Stimulated activated naive CD8-positive, alpha-beta T cell treated with anti-CD3 and anti-CD28 coated beads, Interleukin-15, Interleukin-2, amounts not matched to agents 100 ng/mL and 50 ng/mL, for 24 hours (primary cell): ENCODE data around the gene CLRN1.

Source experiments
- H3K27ac Mint-ChIP-seq: one replicate; pipeline ENCODE4 v1.8.0; 2021; ENCODE audit warnings: mild to moderate bottlenecking, mixed read lengths
- H3K27me3 Mint-ChIP-seq: one replicate; pipeline ENCODE4 v1.8.0; 2021; ENCODE audit warnings: mixed read lengths
- H3K36me3 Mint-ChIP-seq: one replicate; pipeline ENCODE4 v1.8.0; 2021; ENCODE audit warnings: low read depth, mixed read lengths
- H3K4me1 Mint-ChIP-seq: one replicate; pipeline ENCODE4 v1.8.0; 2021; ENCODE audit warnings: low read depth, mixed read lengths
- H3K4me3 Mint-ChIP-seq: one replicate; pipeline ENCODE4 v1.8.0; 2021; ENCODE audit warnings: mild to moderate bottlenecking, mixed read lengths
- H3K9me3 Mint-ChIP-seq: one replicate; pipeline ENCODE4 v1.8.0; 2021; ENCODE audit warnings: mixed read lengths

The CLRN1 gene

GRCh38 chr3:150958683-150959082, 13.8 kb downstream of the CLRN1 start:
- Mint-ChIP-seq H3K27me3 (peaks cover 31% of the 10 kb centered on the region), H3K27ac (no peak overlapping the region), H3K36me3 (no peaks in the 10 kb centered on the region), H3K4me3 (no peak overlapping the region), H3K9me3 (no peaks in the 10 kb centered on the region), H3K4me1 (no peaks in the 10 kb centered on the region)

GRCh38 chr3:150956376-150956775, 16.2 kb downstream of the CLRN1 start:
- Mint-ChIP-seq H3K4me1 (no peaks in the 10 kb centered on the region), H3K9me3 (no peaks in the 10 kb centered on the region), H3K4me3 (no peak overlapping the region), H3K27ac (no peak overlapping the region), H3K36me3 (no peaks in the 10 kb centered on the region), H3K27me3 (peaks cover 27% of the 10 kb centered on the region)

- H3K27ac Mint-ChIP-seq, result no peak overlapping the region
- no peak overlapping the region for H3K4me3 Mint-ChIP-seq
- no peaks in the 10 kb centered on the region for H3K4me1 Mint-ChIP-seq
- H3K9me3 Mint-ChIP-seq, result no peaks in the 10 kb centered on the region
- peaks cover 26% of the 10 kb centered on the region for H3K27me3 Mint-ChIP-seq
- H3K36me3 Mint-ChIP-seq, result no peaks in the 10 kb centered on the region
Measured at GRCh38 chr3:150951923-150952322, 20.6 kb downstream of the CLRN1 start.

- no peaks in the 10 kb centered on the region for H3K36me3 Mint-ChIP-seq
- peaks cover 34% of the 10 kb centered on the region for H3K27me3 Mint-ChIP-seq
- H3K27ac Mint-ChIP-seq, result no peak overlapping the region
- no peaks in the 10 kb centered on the region for H3K4me1 Mint-ChIP-seq
- no peaks in the 10 kb centered on the region for H3K9me3 Mint-ChIP-seq
- no peak overlapping the region for H3K4me3 Mint-ChIP-seq
Measured at GRCh38 chr3:150945226-150946032, 27.1 kb downstream of the CLRN1 start.

GRCh38 chr3:150942221-150942620, 30.3 kb downstream of the CLRN1 start:
- H3K27ac Mint-ChIP-seq, result no peak overlapping the region
- no peaks in the 10 kb centered on the region for H3K9me3 Mint-ChIP-seq
- no peak overlapping the region for H3K4me3 Mint-ChIP-seq
- H3K27me3 Mint-ChIP-seq, result peaks cover 40% of the 10 kb centered on the region
- H3K36me3 Mint-ChIP-seq, result no peaks in the 10 kb centered on the region
- H3K4me1 Mint-ChIP-seq, result no peaks in the 10 kb centered on the region

- Mint-ChIP-seq H3K36me3 (no peaks in the 10 kb centered on the region), H3K4me1 (no peaks in the 10 kb centered on the region), H3K27ac (no peak overlapping the region), H3K9me3 (no peaks in the 10 kb centered on the region), H3K4me3 (no peak overlapping the region), H3K27me3 (peaks cover 25% of the 10 kb centered on the region)
Measured at GRCh38 chr3:150936693-150937092, 35.8 kb downstream of the CLRN1 start.

- no peaks in the 10 kb centered on the region for H3K4me1 Mint-ChIP-seq
- H3K27me3 Mint-ChIP-seq, result peaks cover 16% of the 10 kb centered on the region
- no peak overlapping the region for H3K27ac Mint-ChIP-seq
- H3K36me3 Mint-ChIP-seq, result no peaks in the 10 kb centered on the region
- H3K9me3 Mint-ChIP-seq, result no peaks in the 10 kb centered on the region
- no peak overlapping the region for H3K4me3 Mint-ChIP-seq
Measured at GRCh38 chr3:150933473-150933995, 39.0 kb downstream of the CLRN1 start.

GRCh38 chr3:150931745-150932144, 40.8 kb downstream of the CLRN1 start:
- H3K4me1 Mint-ChIP-seq, result no peaks in the 10 kb centered on the region
- H3K4me3 Mint-ChIP-seq, result no peak overlapping the region
- no peaks in the 10 kb centered on the region for H3K36me3 Mint-ChIP-seq
- no peak overlapping the region for H3K27ac Mint-ChIP-seq
- H3K27me3 Mint-ChIP-seq, result peaks cover 9% of the 10 kb centered on the region
- H3K9me3 Mint-ChIP-seq, result no peaks in the 10 kb centered on the region

- H3K4me3 Mint-ChIP-seq, result no peak overlapping the region
- no peaks in the 10 kb centered on the region for H3K36me3 Mint-ChIP-seq
- peaks cover 8% of the 10 kb centered on the region for H3K27me3 Mint-ChIP-seq
Measured at GRCh38 chr3:150930839-150931238, 41.7 kb downstream of the CLRN1 start.

GRCh38 chr3:150928234-150928633, 44.3 kb downstream of the CLRN1 start:
- Mint-ChIP-seq H3K9me3 (no peaks in the 10 kb centered on the region), H3K4me1 (peaks cover 6% of the 10 kb centered on the region), H3K4me3 (no peak overlapping the region), H3K27me3 (peaks cover 12% of the 10 kb centered on the region), H3K36me3 (no peaks in the 10 kb centered on the region), H3K27ac (no peak overlapping the region)

More at GRCh38 chr3:150930839-150931238, 41.7 kb downstream of the CLRN1 start:
- Mint-ChIP-seq H3K9me3 (no peaks in the 10 kb centered on the region), H3K27ac (no peak overlapping the region), H3K4me1 (peaks cover 1% of the 10 kb centered on the region)

GRCh38 chr3:150926328-150926727, 46.2 kb downstream of the CLRN1 start:
- Mint-ChIP-seq H3K4me3 (no peak overlapping the region), H3K4me1 (peaks cover 6% of the 10 kb centered on the region), H3K27ac (no peak overlapping the region)

GRCh38 chr3:150925751-150926201, 46.8 kb downstream of the CLRN1 start:
- H3K27me3 Mint-ChIP-seq, result peaks cover 5% of the 10 kb centered on the region
- no peaks in the 10 kb centered on the region for H3K36me3 Mint-ChIP-seq
- no peak overlapping the region for H3K27ac Mint-ChIP-seq
- H3K4me1 Mint-ChIP-seq, result peaks cover 6% of the 10 kb centered on the region
- peak overlapping the region; percentile 33 for H3K4me3 Mint-ChIP-seq
- H3K9me3 Mint-ChIP-seq, result no peaks in the 10 kb centered on the region

More at GRCh38 chr3:150926328-150926727, 46.2 kb downstream of the CLRN1 start:
- H3K27me3 Mint-ChIP-seq, result peaks cover 5% of the 10 kb centered on the region
- no peaks in the 10 kb centered on the region for H3K36me3 Mint-ChIP-seq
- H3K9me3 Mint-ChIP-seq, result no peaks in the 10 kb centered on the region

- H3K36me3 Mint-ChIP-seq, result no peaks in the 10 kb centered on the region
- no peak overlapping the region for H3K4me3 Mint-ChIP-seq
- no peak overlapping the region for H3K27ac Mint-ChIP-seq
- no peaks in the 10 kb centered on the region for H3K9me3 Mint-ChIP-seq
- peaks cover 13% of the 10 kb centered on the region for H3K27me3 Mint-ChIP-seq
- peaks cover 6% of the 10 kb centered on the region for H3K4me1 Mint-ChIP-seq
Measured at GRCh38 chr3:150922611-150923010, 49.9 kb downstream of the CLRN1 start.

GRCh38 chr3:150921209-150921608, 51.3 kb downstream of the CLRN1 start:
- no peak overlapping the region for H3K4me3 Mint-ChIP-seq
- no peaks in the 10 kb centered on the region for H3K9me3 Mint-ChIP-seq
- no peaks in the 10 kb centered on the region for H3K36me3 Mint-ChIP-seq
- peaks cover 13% of the 10 kb centered on the region for H3K27me3 Mint-ChIP-seq
- H3K4me1 Mint-ChIP-seq, result peaks cover 6% of the 10 kb centered on the region
- no peak overlapping the region for H3K27ac Mint-ChIP-seq

- Mint-ChIP-seq H3K9me3 (no peaks in the 10 kb centered on the region), H3K4me3 (no peak overlapping the region), H3K27ac (no peak overlapping the region), H3K27me3 (peaks cover 8% of the 10 kb centered on the region), H3K4me1 (no peaks in the 10 kb centered on the region), H3K36me3 (no peaks in the 10 kb centered on the region)
Measured at GRCh38 chr3:150920236-150920635, 52.3 kb downstream of the CLRN1 start.
